GM12878 (cell line): ENCODE data around the gene PPIF. TPM values are rescaled to one million over a fixed set of nuclear protein-coding genes. Genes with fewer than 3 reads are reported as not detected.

ENCODE experiments used
- ATAC-seq: fragments of 200-7000 bp; cut with Tn5 transposase; 3 replicates; pipeline ENCODE4 v1.9.1; 2020; ENCODE audit warnings: mild to moderate bottlenecking, moderate library complexity
- BruUV-seq: library from RNA; stranded (reverse); fragments of 400-500 nt; replicated peaks from 2 replicates; lab custom pipeline; 2021; lab: Mats Ljungman, UMichigan
- CTCF ChIA-PET: fragments of 300-600 bp; sonication (Branson Sonifier 250); formaldehyde crosslinking; extraction: SDS; loops from one replicate; lab custom pipeline; 2021; ENCODE audit warnings: inconsistent platforms; lab: Yijun Ruan, JAX
- POLR2A ChIA-PET: fragments of 350-600 bp; formaldehyde crosslinking; extraction: SDS; loops from one replicate; lab custom pipeline; 2021; ENCODE audit warnings: inconsistent platforms; lab: Charles Lee
- RAD21 ChIA-PET: fragments of 300-600 bp; sonication (Branson Sonifier 250); formaldehyde crosslinking; loops from one replicate; lab custom pipeline; 2023; ENCODE audit warnings: antibody characterized with exemption; ENCODE audit not compliant: unreplicated experiment; lab: Charles Lee
- SMC1A ChIA-PET: fragments of 300-600 bp; sonication (Branson Sonifier 250); formaldehyde crosslinking; loops from one replicate; lab custom pipeline; 2023; ENCODE audit not compliant: unreplicated experiment, uncharacterized antibody; lab: Charles Lee
- DNase-seq: peaks from one replicate; pipeline ENCODE4 v3.0.0-alpha.2; 2011; ENCODE audit warnings: low read depth, low spot score
- FAIRE-seq: peaks from 3 replicates; lab custom pipeline; 2011; peaks lifted over from hg19 to GRCh38; lab: Jason Lieb, UNC
- H2AFZ ChIP-seq: 2 replicates; pipeline ENCODE4 v1.6.0; 2011; ENCODE audit warnings: low read depth, low read length, control low read depth; ENCODE audit not compliant: control insufficient read depth
- H3K27ac ChIP-seq: 2 replicates; pipeline ENCODE4 v1.5.1; 2011; ENCODE audit warnings: control low read depth; ENCODE audit not compliant: control insufficient read depth, insufficient read depth
- H3K27me3 ChIP-seq, 2 experiments: replicated peaks in 1 of 2; 2 replicates each; pipeline versions ENCODE4 v1.6.0 to v1.6.1; 2011; ENCODE audit warnings: low read length in 1 of 2; ENCODE audit not compliant: control insufficient read depth in 2 of 2, insufficient read depth in 2 of 2
- H3K36me3 ChIP-seq, 2 experiments: 2 replicates each; pipeline ENCODE4 v1.5.1; 2011; ENCODE audit warnings: low read length in 1 of 2; ENCODE audit not compliant: control insufficient read depth in 2 of 2, insufficient read depth in 2 of 2
- H3K4me1 ChIP-seq: 2 replicates; pipeline ENCODE4 v1.6.1; 2011; ENCODE audit warnings: mild to moderate bottlenecking, low read length, moderate library complexity, mixed read lengths; ENCODE audit not compliant: control insufficient read depth, insufficient read depth
- H3K4me2 ChIP-seq: 2 replicates; pipeline ENCODE4 v1.6.0; 2011; ENCODE audit warnings: control low read depth; ENCODE audit not compliant: control insufficient read depth, insufficient read depth
- H3K4me3 ChIP-seq: fragments of 200-600 bp; sonication (generic); 2 replicates; pipeline ENCODE4 v1.5.1; 2016
- H3K79me2 ChIP-seq: 2 replicates; pipeline ENCODE4 v1.6.0; 2011; ENCODE audit warnings: low read length; ENCODE audit not compliant: control insufficient read depth, insufficient read depth
- H3K9ac ChIP-seq: 2 replicates; pipeline ENCODE4 v1.8.0; 2011; ENCODE audit warnings: low read length, control low read depth, mixed read lengths; ENCODE audit not compliant: control insufficient read depth, insufficient read depth
- H3K9me3 ChIP-seq: replicated peaks from 3 replicates; pipeline ENCODE4 v1.5.1; 2011; ENCODE audit warnings: mild to moderate bottlenecking, low read length; ENCODE audit not compliant: control insufficient read depth, insufficient read depth
- H4K20me1 ChIP-seq: 2 replicates; pipeline ENCODE4 v1.6.0; 2011; ENCODE audit not compliant: control insufficient read depth, insufficient read depth
- CEBPB ChIP-seq, 2 experiments: fragments of 150-350 bp in 1 of 2; IDR thresholded peaks; 2 replicates each; pipeline ENCODE4 v1.6.1; 2012 to 2014; ENCODE audit warnings: low read depth in 2 of 2, low read length in 2 of 2, borderline replicate concordance in 1 of 2, inconsistent platforms in 1 of 2
- CREB1 ChIP-seq: IDR thresholded peaks from 2 replicates; pipeline ENCODE4 v1.6.1; 2012; ENCODE audit warnings: low read depth, mild to moderate bottlenecking, inconsistent platforms
- CREM ChIP-seq: IDR thresholded peaks from 2 replicates; pipeline ENCODE4 v1.6.1; 2014; ENCODE audit warnings: antibody characterized with exemption, low read depth
- EGR1 ChIP-seq, 2 experiments: IDR thresholded peaks; 1 replicate in 1 of 2; 2 replicates in 1 of 2; pipeline ENCODE4 v1.6.1; 2011 to 2012; ENCODE audit warnings: low read depth in 2 of 2, low read length in 2 of 2, borderline replicate concordance in 1 of 2, mild to moderate bottlenecking in 1 of 2, moderate library complexity in 1 of 2
- ETV6 ChIP-seq, 2 experiments: fragments of 450-650 bp in 1 of 2; IDR thresholded peaks in 1 of 2; conservative IDR thresholded peaks in 1 of 2; 2 replicates each; pipeline ENCODE4 v1.6.1; 2014; ENCODE audit warnings: antibody characterized with exemption in 1 of 2, borderline replicate concordance in 1 of 2, low read depth in 1 of 2, mild to moderate bottlenecking in 1 of 2, moderate library complexity in 1 of 2
- GABPA ChIP-seq: IDR thresholded peaks from 2 replicates; pipeline ENCODE4 v1.6.1; 2014; ENCODE audit warnings: antibody characterized with exemption, low read depth, mild to moderate bottlenecking, inconsistent platforms
- HDAC2 ChIP-seq: fragments of 200-600 bp; sonication (generic); IDR thresholded peaks from 2 replicates; pipeline ENCODE4 v1.6.1; 2017
- IRF4 ChIP-seq: IDR thresholded peaks from 2 replicates; pipeline ENCODE4 v1.6.1; 2011; ENCODE audit warnings: low read depth, low read length
- IRF5 ChIP-seq: fragments of 450-650 bp; IDR thresholded peaks from 2 replicates; pipeline ENCODE4 v1.6.1; 2017; ENCODE audit warnings: borderline replicate concordance
- KAT2A ChIP-seq: conservative IDR thresholded peaks from 2 replicates; pipeline ENCODE4 v1.6.1; 2011; ENCODE audit warnings: low read depth, low read length; ENCODE audit not compliant: control insufficient read depth
- LARP7 ChIP-seq: fragments of 450-650 bp; IDR thresholded peaks from 2 replicates; pipeline ENCODE4 v1.6.1; 2017; ENCODE audit warnings: mild to moderate bottlenecking
- NFXL1 ChIP-seq: fragments of 450-650 bp; IDR thresholded peaks from 2 replicates; pipeline ENCODE4 v1.6.1; 2017; ENCODE audit warnings: antibody characterized with exemption, mild to moderate bottlenecking, borderline replicate concordance
- SREBF2 ChIP-seq: IDR thresholded peaks from 2 replicates; pipeline ENCODE4 v1.6.1; 2012; ENCODE audit warnings: mild to moderate bottlenecking, low read length
- YY1 ChIP-seq: IDR thresholded peaks from 2 replicates; pipeline ENCODE4 v1.6.1; 2011; ENCODE audit warnings: low read depth, mild to moderate bottlenecking, low read length
- ZBED1 ChIP-seq: IDR thresholded peaks from 2 replicates; pipeline ENCODE4 v1.6.1; 2016; ENCODE audit warnings: borderline replicate concordance
- ZNF384 ChIP-seq: IDR thresholded peaks from 2 replicates; pipeline ENCODE4 v1.6.1; 2012; ENCODE audit warnings: low read depth, mild to moderate bottlenecking, low read length, improper control_type of control experiment, borderline replicate concordance
- WGBS: methylation state at CpG from one replicate; pipeline ENCODE4 v1.1.6; 2016; ENCODE audit warnings: low lambda C conversion rate; ENCODE audit not compliant: insufficient replicate concordance, insufficient coverage; ENCODE audit errors: missing lambda C conversion rate; 5-methylcytosine and 5-hydroxymethylcytosine counted together
- in situ Hi-C: fragments of 300-500 bp; cut with MboI; formaldehyde crosslinking; loops from 9 replicates; pipeline ENCODE4 v1.14.3; 2018; ENCODE audit warnings: mixed read lengths
- intact Hi-C: fragments of 100-400 bp; cut with micrococcal nuclease; formaldehyde crosslinking; loops from one replicate; pipeline ENCODE4 v1.14.2; 2022; ENCODE audit not compliant: unreplicated experiment
- polyA plus RNA-seq, 11 experiments: library from polyadenylated mRNA; depleted of rRNA in 4 of 11; unstranded in 6 of 11; stranded (reverse) in 5 of 11; fragments of >200 nt; fragmentation: Nextera tagmentation in 4 of 11; fragmentation: Illumina TruSeq in 1 of 11; extraction: Ambion mirVana in 4 of 11; extraction: Trizol in 1 of 11; gene quantifications; 1 replicate in 1 of 11; 2 replicates in 10 of 11; pipeline versions ENCODE4 v1.2.1 to v1.2.3, GENCODE V29; 2011 to 2016; ENCODE audit warnings: inconsistent platforms in 2 of 11, missing spikeins in 2 of 11, low read depth in 1 of 11
- total RNA-seq, 4 experiments: library from RNA; depleted of rRNA in 3 of 4; stranded (reverse); fragments of >200 nt in 3 of 4; fragmentation: Illumina TruSeq in 1 of 4; extraction: Trizol in 1 of 4; gene quantifications; 2 replicates each; pipeline versions ENCODE4 v1.2.1 to v1.2.3, GENCODE V29; 2013 to 2021
- TF ChIP-seq, protein P1 (sequence below): fragments of 450-650 bp; formaldehyde crosslinking; IDR thresholded peaks from 2 replicates; pipeline ENCODE4 v1.4.0; 2022; ENCODE audit warnings: mild to moderate bottlenecking, moderate library complexity

Gene PPIF
- total and polyA plus RNA-seq, 10 of the 15 experiments (the other 5 are each of a cell fraction or from before 2014, with no cell fraction given) = 28.8 to 180 (median 128) TPM

DNA sequence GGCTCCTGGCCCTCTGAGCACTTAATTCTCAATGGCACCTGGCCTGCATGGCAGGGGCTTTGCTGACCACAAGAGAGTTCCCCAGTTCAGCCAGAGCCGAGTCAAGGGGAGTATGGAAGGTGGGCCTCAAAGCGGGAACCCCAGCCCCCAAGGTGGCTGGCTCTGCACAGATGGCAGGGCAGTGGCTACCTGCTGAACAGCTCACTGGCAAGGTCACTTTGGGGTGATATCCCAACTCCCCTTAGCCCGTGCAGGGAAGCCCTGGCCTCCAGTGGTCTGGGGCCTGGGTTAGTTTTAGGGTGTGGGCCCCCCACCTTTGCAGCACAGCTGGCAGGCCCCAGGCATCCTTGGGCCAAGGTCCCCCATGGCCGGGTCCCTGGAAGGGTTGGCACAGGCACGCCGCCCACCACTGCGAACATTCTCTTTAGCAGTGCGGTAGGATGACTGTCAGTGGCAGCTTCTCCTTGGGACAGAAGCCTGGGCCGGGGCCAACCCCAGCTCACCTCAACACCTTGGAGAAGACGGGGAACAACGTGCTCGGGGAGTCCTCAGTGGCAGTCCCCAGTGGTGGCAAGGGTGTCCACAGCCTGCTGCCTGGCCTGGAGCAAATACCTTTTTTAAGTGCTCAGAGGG lies 36.8 kb downstream of the PPIF start (continued):
- TF ChIP-seq IRF5 = no peak
- TF ChIP-seq, protein P1, sequence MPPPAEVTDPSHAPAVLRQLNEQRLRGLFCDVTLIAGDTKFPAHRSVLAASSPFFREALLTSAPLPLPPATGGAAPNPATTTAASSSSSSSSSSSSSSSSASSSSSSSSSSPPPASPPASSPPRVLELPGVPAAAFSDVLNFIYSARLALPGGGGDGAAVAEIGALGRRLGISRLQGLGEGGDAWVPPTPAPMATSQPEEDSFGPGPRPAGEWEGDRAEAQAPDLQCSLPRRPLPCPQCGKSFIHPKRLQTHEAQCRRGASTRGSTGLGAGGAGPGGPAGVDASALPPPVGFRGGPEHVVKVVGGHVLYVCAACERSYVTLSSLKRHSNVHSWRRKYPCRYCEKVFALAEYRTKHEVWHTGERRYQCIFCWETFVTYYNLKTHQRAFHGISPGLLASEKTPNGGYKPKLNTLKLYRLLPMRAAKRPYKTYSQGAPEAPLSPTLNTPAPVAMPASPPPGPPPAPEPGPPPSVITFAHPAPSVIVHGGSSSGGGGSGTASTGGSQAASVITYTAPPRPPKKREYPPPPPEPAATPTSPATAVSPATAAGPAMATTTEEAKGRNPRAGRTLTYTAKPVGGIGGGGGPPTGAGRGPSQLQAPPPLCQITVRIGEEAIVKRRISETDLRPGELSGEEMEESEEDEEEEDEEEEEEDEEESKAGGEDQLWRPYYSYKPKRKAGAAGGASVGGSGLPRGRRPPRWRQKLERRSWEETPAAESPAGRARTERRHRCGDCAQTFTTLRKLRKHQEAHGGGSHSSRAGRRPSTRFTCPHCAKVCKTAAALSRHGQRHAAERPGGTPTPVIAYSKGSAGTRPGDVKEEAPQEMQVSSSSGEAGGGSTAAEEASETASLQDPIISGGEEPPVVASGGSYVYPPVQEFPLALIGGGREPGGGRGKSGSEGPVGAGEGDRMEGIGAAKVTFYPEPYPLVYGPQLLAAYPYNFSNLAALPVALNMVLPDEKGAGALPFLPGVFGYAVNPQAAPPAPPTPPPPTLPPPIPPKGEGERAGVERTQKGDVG (CRISPR knock-in tag) = no peak
- no peak for TF ChIP-seq ZBED1
- TF ChIP-seq YY1 = no peak
- TF ChIP-seq IRF4 = no peak

GRCh38 chr10:79384773-79385391 lies 37.6 kb downstream of the PPIF start:
- intact Hi-C loops = no loop called here
- RAD21 ChIA-PET = no interaction called here
- no peak for FAIRE-seq
- no peak for TF ChIP-seq SREBF2
- TF ChIP-seq EGR1 (IDR thresholded peaks at IDR 0.05; ENCODE audit: borderline replicate concordance in 1 of 2, low read depth in 2 of 2, low read length in 2 of 2) = no peak
- no peak for TF ChIP-seq CREB1
- no peak for TF ChIP-seq KAT2A
- TF ChIP-seq NFXL1 = no peak
- TF ChIP-seq LARP7 = no peak
- no peak for TF ChIP-seq GABPA
- no peak for TF ChIP-seq CREM
- no peak for TF ChIP-seq ETV6 (conservative IDR thresholded peaks at IDR 0.05 in 1 of 2, IDR thresholded peaks at IDR 0.05 in 1 of 2; ENCODE audit: borderline replicate concordance in 1 of 2, low read depth in 1 of 2)
- no peak for TF ChIP-seq CEBPB (IDR thresholded peaks at IDR 0.05; ENCODE audit: borderline replicate concordance in 1 of 2, low read depth in 2 of 2, low read length in 2 of 2)
- TF ChIP-seq HDAC2 = no peak
- no peak for TF ChIP-seq ZNF384

More at GRCh38 chr10:79384773-79385391, 37.6 kb downstream of the PPIF start:
- no peak overlapping the region for H3K4me2 ChIP-seq
- DNase-seq (no peak), ATAC-seq (no peak)
- ChIA-PET POLR2A (no interaction called here), SMC1A (no interaction called here), CTCF (interaction anchor here (0.8 to 1.1 kb wide), 2 partner anchors 9 to 10 kb away, joined by 3 read pairs; no protein-coding TSS in a partner anchor)
- no peak overlapping the region for H3K4me3 ChIP-seq
- H3K9ac ChIP-seq = no peak overlapping the region
- H3K9me3 ChIP-seq = no peaks in the 10 kb centered on the region
- peaks cover 6% of the 10 kb centered on the region; the same call in 1 of the 2 replicates for H3K4me1 ChIP-seq
- H3K36me3 ChIP-seq = no peaks in the 10 kb centered on the region
- no peak overlapping the region for H3K27ac ChIP-seq
- peaks cover 0 to 2% of the 10 kb centered on the region in 2 experiments; a peak in 2 of 4 replicates for H3K27me3 ChIP-seq
- no peaks in the 10 kb centered on the region for H4K20me1 ChIP-seq
- no peak overlapping the region for H2AFZ ChIP-seq
- in situ Hi-C loops = no loop called here
- H3K79me2 ChIP-seq = no peaks in the 10 kb centered on the region
- no TSS peak for BruUV-seq
- WGBS = 50% methylated on average over 14 of the region's 14 CpGs
